IMR-90 (cell line): Measurements from ENCODE around the gene ATP1A4. TPM values are rescaled to one million over a fixed set of nuclear protein-coding genes. Genes with fewer than 3 reads are reported as not detected.

ENCODE experiments used
- ATAC-seq: fragments of 200-7000 bp; cut with Tn5 transposase; 2 replicates; pipeline ENCODE4 v1.9.1; 2020; ENCODE audit warnings: low read depth, mild to moderate bottlenecking, moderate library complexity
- BruUV-seq: library from RNA; stranded (reverse); fragments of 400-500 nt; replicated peaks from 2 replicates; lab custom pipeline; 2021; lab: Mats Ljungman, UMichigan
- CTCF ChIA-PET: fragments of 300-600 bp; formaldehyde crosslinking; extraction: SDS; loops from one replicate; lab custom pipeline; 2021; ENCODE audit warnings: antibody characterized with exemption; lab: Yijun Ruan, JAX
- POLR2A ChIA-PET: fragments of 300-600 bp; sonication (Branson Sonifier 250); formaldehyde crosslinking; loops from one replicate; lab custom pipeline; 2022; ENCODE audit warnings: antibody characterized with exemption; ENCODE audit not compliant: unreplicated experiment; lab: Charles Lee
- DNase-seq: peaks from one replicate; pipeline ENCODE4 v3.0.0; 2013
- H2AFZ ChIP-seq: replicated peaks from 2 replicates; pipeline ENCODE3; 2013; ENCODE audit warnings: low read length, mild to moderate bottlenecking; ENCODE audit not compliant: poor library complexity
- H2AK5ac ChIP-seq: 2 replicates; pipeline ENCODE4 v1.6.1; 2013; ENCODE audit warnings: low read depth, low read length, inconsistent platforms
- H2AK9ac ChIP-seq: replicated peaks from 2 replicates; pipeline ENCODE3; 2013; ENCODE audit warnings: mild to moderate bottlenecking, low read depth, low read length, moderate library complexity; ENCODE audit not compliant: poor library complexity
- H2BK120ac ChIP-seq: 2 replicates; pipeline ENCODE4 v1.6.1; 2013; ENCODE audit warnings: low read depth, low read length, inconsistent platforms
- H2BK15ac ChIP-seq: 3 replicates; pipeline ENCODE4 v1.6.1; 2013; ENCODE audit warnings: low read depth, low read length, inconsistent platforms
- H2BK20ac ChIP-seq: 2 replicates; pipeline ENCODE4 v1.6.1; 2013; ENCODE audit warnings: low read depth, mild to moderate bottlenecking, inconsistent platforms, low read length, moderate library complexity
- H2BK5ac ChIP-seq: 2 replicates; pipeline ENCODE4 v1.6.1; 2013; ENCODE audit warnings: mild to moderate bottlenecking, low read depth, low read length, inconsistent platforms; ENCODE audit not compliant: poor library complexity, severe bottlenecking
- H3K14ac ChIP-seq: replicated peaks from 2 replicates; pipeline ENCODE4 v1.6.1; 2013; ENCODE audit warnings: low read depth, low read length, inconsistent platforms
- H3K18ac ChIP-seq: 2 replicates; pipeline ENCODE4 v1.6.1; 2013; ENCODE audit warnings: low read depth, low read length, control low read depth
- H3K23ac ChIP-seq: 2 replicates; pipeline ENCODE4 v1.6.1; 2013; ENCODE audit warnings: low read depth, low read length, inconsistent platforms
- H3K27ac ChIP-seq: 2 replicates; pipeline ENCODE4 v1.5.1; 2013; ENCODE audit warnings: mild to moderate bottlenecking, control low read depth, low read length; ENCODE audit not compliant: insufficient read depth
- H3K27me3 ChIP-seq: 2 replicates; pipeline ENCODE4 v1.6.1; 2013; ENCODE audit warnings: low read length; ENCODE audit not compliant: control insufficient read depth, insufficient read depth
- H3K36me3 ChIP-seq: 2 replicates; pipeline ENCODE4 v1.6.1; 2013; ENCODE audit warnings: low read length, mixed read lengths; ENCODE audit not compliant: control insufficient read depth, insufficient read depth
- H3K4ac ChIP-seq: 2 replicates; pipeline ENCODE4 v1.6.1; 2013; ENCODE audit warnings: low read depth, low read length, inconsistent platforms
- H3K4me1 ChIP-seq: 2 replicates; pipeline ENCODE4 v1.6.1; 2013; ENCODE audit warnings: low read length, mixed read lengths; ENCODE audit not compliant: control insufficient read depth, insufficient read depth
- H3K4me2 ChIP-seq: 2 replicates; pipeline ENCODE4 v1.6.1; 2013; ENCODE audit warnings: low read depth, mild to moderate bottlenecking, control low read depth, low read length, moderate library complexity
- H3K4me3 ChIP-seq: 2 replicates; pipeline ENCODE4 v1.5.1; 2013; ENCODE audit warnings: low read depth, mild to moderate bottlenecking, control low read depth, low read length, moderate library complexity; ENCODE audit not compliant: insufficient read depth
- H3K56ac ChIP-seq: 2 replicates; pipeline ENCODE4 v1.6.1; 2013; ENCODE audit warnings: low read length, inconsistent platforms; ENCODE audit not compliant: insufficient read depth; ENCODE audit errors: extremely low read depth
- H3K79me1 ChIP-seq, 2 experiments: 2 replicates each; pipeline ENCODE4 v1.6.1; 2013; ENCODE audit warnings: low read length in 2 of 2, inconsistent platforms in 1 of 2, low read depth in 1 of 2
- H3K9ac ChIP-seq: 2 replicates; pipeline ENCODE4 v1.6.1; 2013; ENCODE audit warnings: low read depth, low read length, control low read depth
- H3K9me1 ChIP-seq: 2 replicates; pipeline ENCODE4 v1.6.1; 2013; ENCODE audit warnings: low read length, inconsistent platforms; ENCODE audit not compliant: insufficient read depth
- H3K9me3 ChIP-seq: 2 replicates; pipeline ENCODE4 v1.6.1; 2013; ENCODE audit warnings: low read length; ENCODE audit not compliant: control insufficient read depth, insufficient read depth
- H4K20me1 ChIP-seq: 2 replicates; pipeline ENCODE4 v1.6.1; 2013; ENCODE audit warnings: low read length, inconsistent platforms; ENCODE audit not compliant: insufficient read depth
- H4K5ac ChIP-seq: 2 replicates; pipeline ENCODE4 v1.6.1; 2013; ENCODE audit warnings: mild to moderate bottlenecking, low read depth, low read length, control low read depth
- H4K8ac ChIP-seq, 2 experiments: 2 replicates each; pipeline ENCODE4 v1.6.1; 2013; ENCODE audit warnings: low read depth in 2 of 2, low read length in 2 of 2, control low read depth in 1 of 2, inconsistent platforms in 1 of 2
- H4K91ac ChIP-seq: 2 replicates; pipeline ENCODE4 v1.6.1; 2013; ENCODE audit warnings: low read depth, low read length, inconsistent platforms; ENCODE audit not compliant: insufficient read depth
- CEBPB ChIP-seq: IDR thresholded peaks from 2 replicates; pipeline ENCODE4 v1.6.1; 2012; ENCODE audit warnings: low read depth, low read length, improper control_type of control experiment
- CHD1 ChIP-seq: IDR thresholded peaks from 2 replicates; pipeline ENCODE4 v1.6.1; 2012; ENCODE audit warnings: low read depth, low read length, improper control_type of control experiment
- CTCF ChIP-seq: conservative IDR thresholded peaks from 2 replicates; pipeline ENCODE4 v1.5.1; 2012; ENCODE audit warnings: mild to moderate bottlenecking, low read depth, low read length, improper control_type of control experiment
- ELK1 ChIP-seq: fragments of 150-350 bp; IDR thresholded peaks from 2 replicates; pipeline ENCODE4 v1.6.1; 2016; ENCODE audit warnings: low read depth, mild to moderate bottlenecking, low read length, moderate library complexity, borderline replicate concordance
- FOS ChIP-seq: fragments of 150-350 bp; IDR thresholded peaks from 2 replicates; pipeline ENCODE4 v1.6.1; 2016; ENCODE audit warnings: low read depth, low read length
- MAFK ChIP-seq: IDR thresholded peaks from 2 replicates; pipeline ENCODE4 v1.6.1; 2012; ENCODE audit warnings: low read depth, low read length, improper control_type of control experiment
- MAZ ChIP-seq: IDR thresholded peaks from 2 replicates; pipeline ENCODE4 v1.6.1; 2012; ENCODE audit warnings: low read depth, mild to moderate bottlenecking, low read length, improper control_type of control experiment, moderate library complexity, borderline replicate concordance
- MXI1 ChIP-seq: IDR thresholded peaks from 2 replicates; pipeline ENCODE4 v1.6.1; 2012; ENCODE audit warnings: low read depth, mild to moderate bottlenecking, low read length, moderate library complexity, borderline replicate concordance
- NFE2L2 ChIP-seq: fragments of 150-350 bp; IDR thresholded peaks from 2 replicates; pipeline ENCODE4 v1.6.1; 2016; ENCODE audit warnings: low read depth, mild to moderate bottlenecking, low read length
- POLR2A ChIP-seq: IDR thresholded peaks from 2 replicates; pipeline ENCODE4 v1.6.1; 2012; ENCODE audit warnings: mild to moderate bottlenecking, low read depth, low read length
- RAD21 ChIP-seq: IDR thresholded peaks from 2 replicates; pipeline ENCODE4 v1.6.1; 2012; ENCODE audit warnings: low read length, improper control_type of control experiment
- RCOR1 ChIP-seq: IDR thresholded peaks from 2 replicates; pipeline ENCODE4 v1.6.1; 2012; ENCODE audit warnings: mild to moderate bottlenecking, low read length, improper control_type of control experiment; ENCODE audit not compliant: insufficient replicate concordance
- RFX5 ChIP-seq: IDR thresholded peaks from 2 replicates; pipeline ENCODE4 v1.8.0; 2012; ENCODE audit warnings: low read depth, mild to moderate bottlenecking, low read length, moderate library complexity
- SMC3 ChIP-seq: fragments of 150-350 bp; IDR thresholded peaks from 2 replicates; pipeline ENCODE4 v1.6.1; 2016; ENCODE audit warnings: low read depth, mild to moderate bottlenecking, antibody characterized with exemption, low read length, moderate library complexity
- WGBS, 2 experiments: methylation state at CpG; one replicate each; pipeline versions ENCODE4 v1.1.5 to v1.1.7; 2013; ENCODE audit warnings: missing lambda C conversion rate in 2 of 2; ENCODE audit not compliant: insufficient read length in 1 of 2; ENCODE audit errors: extremely low coverage in 2 of 2; 5-methylcytosine and 5-hydroxymethylcytosine counted together
- dilution Hi-C: fragments of 300-500 bp; cut with HindIII; formaldehyde crosslinking; loops from one replicate; pipeline ENCODE4 v1.14.3; 2018; ENCODE audit warnings: low sequenced_read_pairs; ENCODE audit not compliant: unreplicated experiment
- in situ Hi-C: fragments of 300-500 bp; cut with MboI; formaldehyde crosslinking; loops from 3 replicates; pipeline ENCODE4 v1.14.3; 2019; ENCODE audit warnings: low sequenced_read_pairs, inconsistent platforms, mixed read lengths
- intact Hi-C: fragments of 100-400 bp; cut with micrococcal nuclease; formaldehyde crosslinking; loops from 2 replicates; pipeline ENCODE4 v1.10.0; 2022
- polyA plus RNA-seq, 3 experiments: library from polyadenylated mRNA; depleted of rRNA; stranded (reverse); fragments of >200 nt; gene quantifications; 2 replicates each; pipeline ENCODE4 v1.2.3, GENCODE V29; 2012; ENCODE audit warnings: low replicate concordance in 1 of 3
- total RNA-seq: library from RNA; depleted of rRNA; stranded (reverse); fragments of >200 nt; gene quantifications from 2 replicates; pipeline ENCODE4 v1.2.3, GENCODE V29; 2012
- TF ChIP-seq, protein P1 (sequence below): fragments of 150-350 bp; IDR thresholded peaks from 2 replicates; pipeline ENCODE4 v1.6.1; 2017; ENCODE audit warnings: mild to moderate bottlenecking, antibody characterized with exemption, low read length, low read depth

The ATP1A4 gene
- total and polyA plus RNA-seq, 2 of the 4 experiments (the other 2 are of a cell fraction) = not detected

- no peak overlapping the region for H4K8ac ChIP-seq
- H3K56ac ChIP-seq = no peak overlapping the region
- no peak overlapping the region for H2BK20ac ChIP-seq
- no peak overlapping the region for H4K5ac ChIP-seq
- H3K18ac ChIP-seq = no peak overlapping the region
- H4K20me1 ChIP-seq = 0 out of 2 replicates have a peak, but pooled peaks cover 5% of the 10 kb centered on the region
- H3K9me1 ChIP-seq = peaks cover 14% of the 10 kb centered on the region
- no peak overlapping the region for H3K4me2 ChIP-seq
- ATAC-seq = no peak
- no peaks in the 10 kb centered on the region for H3K9me3 ChIP-seq
- H3K27ac ChIP-seq = no peak overlapping the region
- H3K4me3 ChIP-seq = no peak overlapping the region
- H3K36me3 ChIP-seq = no peaks in the 10 kb centered on the region
- H4K91ac ChIP-seq = no peak overlapping the region
- no peak overlapping the region for H2BK15ac ChIP-seq
- dilution Hi-C loops (no loop called here), intact Hi-C loops (no loop called here), in situ Hi-C loops (no loop called here)
- no peak overlapping the region for H3K4ac ChIP-seq
- peaks cover 6% of the 10 kb centered on the region; the same call in 1 of the 2 replicates for H3K4me1 ChIP-seq
- no peak overlapping the region for H3K23ac ChIP-seq
- H3K27me3 ChIP-seq = no peaks in the 10 kb centered on the region; the same call in 1 of the 2 replicates
- no peak overlapping the region for H2AFZ ChIP-seq
- H2BK5ac ChIP-seq = no peak overlapping the region
- no peak overlapping the region for H3K14ac ChIP-seq
- ChIA-PET CTCF (interaction anchor here (1.5 kb wide), 1 partner anchor 19 kb away, joined by 5 read pairs; no protein-coding TSS in a partner anchor), POLR2A (no interaction called here)
- no peak for TF ChIP-seq RAD21
- no peak for TF ChIP-seq RFX5
- TF ChIP-seq FOS = no peak
- no peak for TF ChIP-seq CTCF
- no peak for TF ChIP-seq MXI1
- no peak for TF ChIP-seq RCOR1
- TF ChIP-seq, protein P1, sequence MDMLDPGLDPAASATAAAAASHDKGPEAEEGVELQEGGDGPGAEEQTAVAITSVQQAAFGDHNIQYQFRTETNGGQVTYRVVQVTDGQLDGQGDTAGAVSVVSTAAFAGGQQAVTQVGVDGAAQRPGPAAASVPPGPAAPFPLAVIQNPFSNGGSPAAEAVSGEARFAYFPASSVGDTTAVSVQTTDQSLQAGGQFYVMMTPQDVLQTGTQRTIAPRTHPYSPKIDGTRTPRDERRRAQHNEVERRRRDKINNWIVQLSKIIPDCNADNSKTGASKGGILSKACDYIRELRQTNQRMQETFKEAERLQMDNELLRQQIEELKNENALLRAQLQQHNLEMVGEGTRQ = no peak
- no peak for TF ChIP-seq CEBPB
- no peak for TF ChIP-seq CHD1
- no peak for TF ChIP-seq POLR2A
- TF ChIP-seq MAZ = no peak
- no peak for TF ChIP-seq ELK1
- TF ChIP-seq MAFK = no peak
- no peak for TF ChIP-seq SMC3
- no peak for TF ChIP-seq NFE2L2
- no peak overlapping the region for H3K9ac ChIP-seq
- peaks cover 0 to 14% of the 10 kb centered on the region in 2 experiments; a peak in 3 of 4 replicates for H3K79me1 ChIP-seq
- no peak overlapping the region for H2AK5ac ChIP-seq
- DNase-seq = no peak
- no TSS peak for BruUV-seq
- H2BK120ac ChIP-seq = no peak overlapping the region
- WGBS, 2 experiments = no CpG with 5 or more reads among the region's 4 CpGs
- no peak overlapping the region for H2AK9ac ChIP-seq
These were observed 49.4 kb downstream of the ATP1A4 start for GRCh38 chr1:160200786-160201185.
